Measurements from ENCODE around the gene THSD4. TPM values are rescaled to one million over a fixed set of nuclear protein-coding genes. Genes with fewer than 3 reads are reported as not detected.

Gene THSD4
- total RNA-seq, 1 experiment from 2014 or later = 0.29 TPM

- POLR2A ChIA-PET = no interaction called here
- Mint-ChIP-seq H3K27me3 (ENCODE audit: insufficient read depth, unreplicated experiment) (no peaks in the 10 kb centered on the region), H3K4me1 (ENCODE audit: low read depth, unreplicated experiment) (no peaks in the 10 kb centered on the region), H3K27ac (ENCODE audit: unreplicated experiment) (no peak overlapping the region), H3K9me3 (ENCODE audit: unreplicated experiment) (no peaks in the 10 kb centered on the region), H3K36me3 (ENCODE audit: insufficient read depth, unreplicated experiment) (peaks cover 6% of the 10 kb centered on the region), H3K4me3 (ENCODE audit: unreplicated experiment) (no peak overlapping the region)
- Histone ChIP-seq H3K27me3 (replicated peaks; ENCODE audit: control insufficient read depth, insufficient read depth, low read length) (no peaks in the 10 kb centered on the region), H3K36me3 (ENCODE audit: control insufficient read depth, insufficient read depth, low read length) (no peaks in the 10 kb centered on the region), H3K9me3 (no peaks in the 10 kb centered on the region), H3K4me3 (ENCODE audit: low read depth, low read length) (no peak overlapping the region), H3K4me1 (no peaks in the 10 kb centered on the region)
- intact Hi-C loops (cut with micrococcal nuclease; ENCODE audit: unreplicated experiment) = no loop called here
- no peak for TF ChIP-seq CTCF (IDR thresholded peaks at IDR 0.05; ENCODE audit: insufficient read depth in 1 of 2, low read depth in 1 of 2, low read length in 1 of 2, severe bottlenecking in 1 of 2, unreplicated experiment in 1 of 2)
- DNase-seq = no peak
- no TSS peak for BruUV-seq (replicated peaks)
- CTCF ChIA-PET = no interaction called here
Observed at GRCh38 chr15:71093054-71094024, 21.9 kb upstream of the THSD4 start.

- Mint-ChIP-seq H3K36me3 (ENCODE audit: insufficient read depth, unreplicated experiment) (peaks cover 6% of the 10 kb centered on the region), H3K27me3 (ENCODE audit: insufficient read depth, unreplicated experiment) (no peaks in the 10 kb centered on the region), H3K4me1 (ENCODE audit: low read depth, unreplicated experiment) (no peaks in the 10 kb centered on the region), H3K4me3 (ENCODE audit: unreplicated experiment) (no peak overlapping the region), H3K27ac (ENCODE audit: unreplicated experiment) (no peak overlapping the region), H3K9me3 (ENCODE audit: unreplicated experiment) (no peaks in the 10 kb centered on the region)
- H3K9me3 ChIP-seq = no peaks in the 10 kb centered on the region
- H3K4me3 ChIP-seq (ENCODE audit: low read depth, low read length) = no peak overlapping the region
- ChIA-PET CTCF (no interaction called here), POLR2A (no interaction called here)
- BruUV-seq (replicated peaks) = no TSS peak
- no peaks in the 10 kb centered on the region for H3K4me1 ChIP-seq
- intact Hi-C loops (cut with micrococcal nuclease; ENCODE audit: unreplicated experiment) = no loop called here
- H3K27me3 ChIP-seq (replicated peaks; ENCODE audit: control insufficient read depth, insufficient read depth, low read length) = no peaks in the 10 kb centered on the region
- H3K36me3 ChIP-seq (ENCODE audit: control insufficient read depth, insufficient read depth, low read length) = no peaks in the 10 kb centered on the region
- TF ChIP-seq CTCF (IDR thresholded peaks at IDR 0.05; ENCODE audit: insufficient read depth in 1 of 2, low read depth in 1 of 2, low read length in 1 of 2, severe bottlenecking in 1 of 2, unreplicated experiment in 1 of 2) = no peak
- no peak for DNase-seq
Observed at GRCh38 chr15:71094137-71094536, 21.1 kb upstream of the THSD4 start.

- H3K27me3 Mint-ChIP-seq (ENCODE audit: insufficient read depth, unreplicated experiment) = no peaks in the 10 kb centered on the region
Observed at GRCh38 chr15:71096676-71097075, 18.6 kb upstream of the THSD4 start.

More at GRCh38 chr15:71096676-71097075, 18.6 kb upstream of the THSD4 start:
- CTCF ChIA-PET = no interaction called here
- no TSS peak for BruUV-seq (replicated peaks)
- TF ChIP-seq CTCF (IDR thresholded peaks at IDR 0.05; ENCODE audit: insufficient read depth in 1 of 2, low read depth in 1 of 2, low read length in 1 of 2, severe bottlenecking in 1 of 2, unreplicated experiment in 1 of 2) = no peak
- H3K27ac Mint-ChIP-seq (ENCODE audit: unreplicated experiment) = no peak overlapping the region
- Histone ChIP-seq H3K36me3 (ENCODE audit: control insufficient read depth, insufficient read depth, low read length) (no peaks in the 10 kb centered on the region), H3K9me3 (no peaks in the 10 kb centered on the region), H3K27me3 (replicated peaks; ENCODE audit: control insufficient read depth, insufficient read depth, low read length) (no peaks in the 10 kb centered on the region), H3K4me1 (no peaks in the 10 kb centered on the region), H3K4me3 (ENCODE audit: low read depth, low read length) (no peak overlapping the region)
- POLR2A ChIA-PET = no interaction called here
- DNase-seq = no peak
- no peaks in the 10 kb centered on the region for H3K4me1 Mint-ChIP-seq (ENCODE audit: low read depth, unreplicated experiment)
- no peak overlapping the region for H3K4me3 Mint-ChIP-seq (ENCODE audit: unreplicated experiment)
- no peaks in the 10 kb centered on the region for H3K9me3 Mint-ChIP-seq (ENCODE audit: unreplicated experiment)
- intact Hi-C loops (cut with micrococcal nuclease; ENCODE audit: unreplicated experiment) = no loop called here
- H3K36me3 Mint-ChIP-seq (ENCODE audit: insufficient read depth, unreplicated experiment) = peaks cover 6% of the 10 kb centered on the region
